ENCODE results near the gene FAM107B. TPM values are rescaled to one million over a fixed set of nuclear protein-coding genes. Genes with fewer than 3 reads are reported as not detected.

The FAM107B gene
- total and polyA plus RNA-seq, 2 of the 13 experiments (the other 11 are each of a cell fraction or from before 2014, with no cell fraction given), result 15.7 to 24.8 TPM

DNA sequence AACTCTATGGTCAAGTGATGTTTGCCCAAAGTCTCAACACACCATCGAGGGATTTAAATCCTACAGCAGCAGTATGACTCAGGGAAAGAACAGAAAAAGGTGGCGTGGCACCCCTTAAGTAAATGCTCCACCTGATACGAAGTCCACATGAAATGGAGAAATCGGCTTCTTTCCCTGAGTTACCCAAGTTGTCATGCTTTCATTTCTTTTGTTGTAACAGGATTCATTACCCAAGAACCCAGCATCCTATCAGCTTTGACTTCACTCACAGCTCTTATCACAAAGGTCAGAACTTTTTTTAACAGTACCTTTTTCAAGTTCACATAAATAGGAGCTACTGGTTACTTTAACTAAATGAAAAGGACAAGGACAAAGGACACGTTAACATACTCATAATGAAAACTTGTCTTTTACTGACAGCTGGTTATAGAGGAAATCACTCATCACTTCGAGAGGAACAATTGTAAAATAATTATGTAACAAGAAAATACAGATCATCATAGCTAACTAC is 224.2 kb downstream of the FAM107B start (continued):
- TF ChIP-seq, protein P1, sequence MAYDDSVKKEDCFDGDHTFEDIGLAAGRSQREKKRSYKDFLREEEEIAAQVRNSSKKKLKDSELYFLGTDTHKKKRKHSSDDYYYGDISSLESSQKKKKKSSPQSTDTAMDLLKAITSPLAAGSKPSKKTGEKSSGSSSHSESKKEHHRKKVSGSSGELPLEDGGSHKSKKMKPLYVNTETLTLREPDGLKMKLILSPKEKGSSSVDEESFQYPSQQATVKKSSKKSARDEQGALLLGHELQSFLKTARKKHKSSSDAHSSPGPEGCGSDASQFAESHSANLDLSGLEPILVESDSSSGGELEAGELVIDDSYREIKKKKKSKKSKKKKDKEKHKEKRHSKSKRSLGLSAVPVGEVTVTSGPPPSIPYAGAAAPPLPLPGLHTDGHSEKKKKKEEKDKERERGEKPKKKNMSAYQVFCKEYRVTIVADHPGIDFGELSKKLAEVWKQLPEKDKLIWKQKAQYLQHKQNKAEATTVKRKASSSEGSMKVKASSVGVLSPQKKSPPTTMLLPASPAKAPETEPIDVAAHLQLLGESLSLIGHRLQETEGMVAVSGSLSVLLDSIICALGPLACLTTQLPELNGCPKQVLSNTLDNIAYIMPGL (CRISPR knock-in tag; IDR thresholded peaks at IDR 0.05; ENCODE audit: borderline replicate concordance in 1 of 2, low read depth in 1 of 2), result no peak; a peak in 1 of 4 replicates
- TF ChIP-seq, protein P2, sequence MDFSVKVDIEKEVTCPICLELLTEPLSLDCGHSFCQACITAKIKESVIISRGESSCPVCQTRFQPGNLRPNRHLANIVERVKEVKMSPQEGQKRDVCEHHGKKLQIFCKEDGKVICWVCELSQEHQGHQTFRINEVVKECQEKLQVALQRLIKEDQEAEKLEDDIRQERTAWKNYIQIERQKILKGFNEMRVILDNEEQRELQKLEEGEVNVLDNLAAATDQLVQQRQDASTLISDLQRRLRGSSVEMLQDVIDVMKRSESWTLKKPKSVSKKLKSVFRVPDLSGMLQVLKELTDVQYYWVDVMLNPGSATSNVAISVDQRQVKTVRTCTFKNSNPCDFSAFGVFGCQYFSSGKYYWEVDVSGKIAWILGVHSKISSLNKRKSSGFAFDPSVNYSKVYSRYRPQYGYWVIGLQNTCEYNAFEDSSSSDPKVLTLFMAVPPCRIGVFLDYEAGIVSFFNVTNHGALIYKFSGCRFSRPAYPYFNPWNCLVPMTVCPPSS (IDR thresholded peaks at IDR 0.05), result no peak
- TF ChIP-seq ZNF234 (CRISPR knock-in tag; conservative IDR thresholded peaks at IDR 0.05), result no peak
- TF ChIP-seq, protein P3, sequence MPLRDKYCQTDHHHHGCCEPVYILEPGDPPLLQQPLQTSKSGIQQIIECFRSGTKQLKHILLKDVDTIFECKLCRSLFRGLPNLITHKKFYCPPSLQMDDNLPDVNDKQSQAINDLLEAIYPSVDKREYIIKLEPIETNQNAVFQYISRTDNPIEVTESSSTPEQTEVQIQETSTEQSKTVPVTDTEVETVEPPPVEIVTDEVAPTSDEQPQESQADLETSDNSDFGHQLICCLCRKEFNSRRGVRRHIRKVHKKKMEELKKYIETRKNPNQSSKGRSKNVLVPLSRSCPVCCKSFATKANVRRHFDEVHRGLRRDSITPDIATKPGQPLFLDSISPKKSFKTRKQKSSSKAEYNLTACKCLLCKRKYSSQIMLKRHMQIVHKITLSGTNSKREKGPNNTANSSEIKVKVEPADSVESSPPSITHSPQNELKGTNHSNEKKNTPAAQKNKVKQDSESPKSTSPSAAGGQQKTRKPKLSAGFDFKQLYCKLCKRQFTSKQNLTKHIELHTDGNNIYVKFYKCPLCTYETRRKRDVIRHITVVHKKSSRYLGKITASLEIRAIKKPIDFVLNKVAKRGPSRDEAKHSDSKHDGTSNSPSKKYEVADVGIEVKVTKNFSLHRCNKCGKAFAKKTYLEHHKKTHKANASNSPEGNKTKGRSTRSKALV (CRISPR knock-in tag; IDR thresholded peaks at IDR 0.05), result no peak
- no peak for TF ChIP-seq ZNF501 (CRISPR knock-in tag; IDR thresholded peaks at IDR 0.05)
- no peak for TF ChIP-seq MZF1 (CRISPR knock-in tag; IDR thresholded peaks at IDR 0.05; ENCODE audit: borderline replicate concordance)
- no peak for TF ChIP-seq RBAK (CRISPR knock-in tag; IDR thresholded peaks at IDR 0.05)
- TF ChIP-seq, protein P4, sequence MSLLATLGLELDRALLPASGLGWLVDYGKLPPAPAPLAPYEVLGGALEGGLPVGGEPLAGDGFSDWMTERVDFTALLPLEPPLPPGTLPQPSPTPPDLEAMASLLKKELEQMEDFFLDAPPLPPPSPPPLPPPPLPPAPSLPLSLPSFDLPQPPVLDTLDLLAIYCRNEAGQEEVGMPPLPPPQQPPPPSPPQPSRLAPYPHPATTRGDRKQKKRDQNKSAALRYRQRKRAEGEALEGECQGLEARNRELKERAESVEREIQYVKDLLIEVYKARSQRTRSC (CRISPR knock-in tag; IDR thresholded peaks at IDR 0.05; ENCODE audit: low read depth), result no peak
- no peak for TF ChIP-seq KDM3A (CRISPR knock-in tag; IDR thresholded peaks at IDR 0.05; ENCODE audit: low read depth)
- TF ChIP-seq, protein P5, sequence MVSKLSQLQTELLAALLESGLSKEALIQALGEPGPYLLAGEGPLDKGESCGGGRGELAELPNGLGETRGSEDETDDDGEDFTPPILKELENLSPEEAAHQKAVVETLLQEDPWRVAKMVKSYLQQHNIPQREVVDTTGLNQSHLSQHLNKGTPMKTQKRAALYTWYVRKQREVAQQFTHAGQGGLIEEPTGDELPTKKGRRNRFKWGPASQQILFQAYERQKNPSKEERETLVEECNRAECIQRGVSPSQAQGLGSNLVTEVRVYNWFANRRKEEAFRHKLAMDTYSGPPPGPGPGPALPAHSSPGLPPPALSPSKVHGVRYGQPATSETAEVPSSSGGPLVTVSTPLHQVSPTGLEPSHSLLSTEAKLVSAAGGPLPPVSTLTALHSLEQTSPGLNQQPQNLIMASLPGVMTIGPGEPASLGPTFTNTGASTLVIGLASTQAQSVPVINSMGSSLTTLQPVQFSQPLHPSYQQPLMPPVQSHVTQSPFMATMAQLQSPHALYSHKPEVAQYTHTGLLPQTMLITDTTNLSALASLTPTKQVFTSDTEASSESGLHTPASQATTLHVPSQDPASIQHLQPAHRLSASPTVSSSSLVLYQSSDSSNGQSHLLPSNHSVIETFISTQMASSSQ (IDR thresholded peaks at IDR 0.05; ENCODE audit: low read depth), result peak; percentile 44; the same call in 1 of the 2 replicates
- TF ChIP-seq, protein P5 (CRISPR knock-in tag; IDR thresholded peaks at IDR 0.05; ENCODE audit: borderline replicate concordance), result no peak; the same call in 1 of the 2 replicates
- TF ChIP-seq SOX5 (CRISPR knock-in tag; IDR thresholded peaks at IDR 0.05; ENCODE audit: borderline replicate concordance), result peak; percentile 82
- TF ChIP-seq EP300 (IDR thresholded peaks at IDR 0.05; ENCODE audit: low read depth in 2 of 2, low read length in 2 of 2), result peak; percentile 65 to 78; a peak in 3 of 4 replicates
- peak; percentile 73 for TF ChIP-seq EP300 (CRISPR knock-in tag; IDR thresholded peaks at IDR 0.05; ENCODE audit: borderline replicate concordance)
- no peak for TF ChIP-seq ZFP1 (CRISPR knock-in tag; IDR thresholded peaks at IDR 0.05)
- TF ChIP-seq, protein P6, sequence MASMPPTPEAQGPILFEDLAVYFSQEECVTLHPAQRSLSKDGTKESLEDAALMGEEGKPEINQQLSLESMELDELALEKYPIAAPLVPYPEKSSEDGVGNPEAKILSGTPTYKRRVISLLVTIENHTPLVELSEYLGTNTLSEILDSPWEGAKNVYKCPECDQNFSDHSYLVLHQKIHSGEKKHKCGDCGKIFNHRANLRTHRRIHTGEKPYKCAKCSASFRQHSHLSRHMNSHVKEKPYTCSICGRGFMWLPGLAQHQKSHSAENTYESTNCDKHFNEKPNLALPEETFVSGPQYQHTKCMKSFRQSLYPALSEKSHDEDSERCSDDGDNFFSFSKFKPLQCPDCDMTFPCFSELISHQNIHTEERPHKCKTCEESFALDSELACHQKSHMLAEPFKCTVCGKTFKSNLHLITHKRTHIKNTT (CRISPR knock-in tag; IDR thresholded peaks at IDR 0.05), result no peak
- TF ChIP-seq, protein P7, sequence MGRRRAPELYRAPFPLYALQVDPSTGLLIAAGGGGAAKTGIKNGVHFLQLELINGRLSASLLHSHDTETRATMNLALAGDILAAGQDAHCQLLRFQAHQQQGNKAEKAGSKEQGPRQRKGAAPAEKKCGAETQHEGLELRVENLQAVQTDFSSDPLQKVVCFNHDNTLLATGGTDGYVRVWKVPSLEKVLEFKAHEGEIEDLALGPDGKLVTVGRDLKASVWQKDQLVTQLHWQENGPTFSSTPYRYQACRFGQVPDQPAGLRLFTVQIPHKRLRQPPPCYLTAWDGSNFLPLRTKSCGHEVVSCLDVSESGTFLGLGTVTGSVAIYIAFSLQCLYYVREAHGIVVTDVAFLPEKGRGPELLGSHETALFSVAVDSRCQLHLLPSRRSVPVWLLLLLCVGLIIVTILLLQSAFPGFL (CRISPR knock-in tag; IDR thresholded peaks at IDR 0.05), result no peak
